ENCODE measurements around the gene TMCC2.
"Not testable (repeated sequence)": the region's sequence is repeated elsewhere in the genome, so short reads cannot be mapped to it uniquely, and the experiment has no call there.

TMCC2 gene

GRCh38 chr1:205284420-205285144, 56.8 kb downstream of the TMCC2 start:
- peak; percentile 69 for DNase-seq

- peak; percentile 42 for DNase-seq
Measured at GRCh38 chr1:205285381-205286101, 57.8 kb downstream of the TMCC2 start.

GRCh38 chr1:205286335-205286950, 58.7 kb downstream of the TMCC2 start:
- DNase-seq: no peak

- no peak for DNase-seq
Measured at GRCh38 chr1:205287076-205287475, 59.3 kb downstream of the TMCC2 start.

GRCh38 chr1:205287767-205288559, 60.2 kb downstream of the TMCC2 start:
- DNase-seq: peak; percentile 62

- DNase-seq: no peak
Measured at GRCh38 chr1:205291596-205291995, 63.9 kb downstream of the TMCC2 start.

GRCh38 chr1:205293350-205294074, 65.8 kb downstream of the TMCC2 start:
- DNase-seq: no peak

GRCh38 chr1:205294175-205294917, 66.6 kb downstream of the TMCC2 start:
- DNase-seq: no peak

- no peak for DNase-seq
Measured at GRCh38 chr1:205294934-205295333, 67.2 kb downstream of the TMCC2 start.

GRCh38 chr1:205296154-205296553, 68.4 kb downstream of the TMCC2 start:
- DNase-seq: no peak

- DNase-seq: not testable (repeated sequence)
Measured at GRCh38 chr1:205297546-205298177, 69.9 kb downstream of the TMCC2 start.

- no peak for DNase-seq
Measured at GRCh38 chr1:205298191-205298994, 70.6 kb downstream of the TMCC2 start.

GRCh38 chr1:205300149-205300548, 72.4 kb downstream of the TMCC2 start:
- no peak for DNase-seq

- DNase-seq: no peak
Measured at GRCh38 chr1:205301205-205301821, 73.6 kb downstream of the TMCC2 start.

GRCh38 chr1:205301842-205302588, 74.3 kb downstream of the TMCC2 start:
- no peak for DNase-seq

- DNase-seq: no peak
Measured at GRCh38 chr1:205303247-205303888, 75.6 kb downstream of the TMCC2 start.

- no peak for DNase-seq
Measured at GRCh38 chr1:205304046-205304694, 76.4 kb downstream of the TMCC2 start.

- no peak for DNase-seq
Measured at GRCh38 chr1:205304695-205305070, 76.9 kb downstream of the TMCC2 start.

Data from stimulated activated CD4-positive, alpha-beta T cell treated with anti-CD3 and anti-CD28 coated beads, Interleukin-4, amount 100 ng/mL, for 1 hour (primary cell).